Hepatocyte (in vitro differentiated cells): ENCODE data around the gene TRMT11.

ENCODE experiments used
- CTCF ChIP-seq: fragments of 200-600 bp; sonication (generic); IDR thresholded peaks from 2 replicates; pipeline ENCODE4 v1.5.1; 2016; ENCODE audit warnings: antibody characterized with exemption, mild to moderate bottlenecking; ENCODE audit not compliant: poor library complexity
- EZH2 ChIP-seq: fragments of 200-600 bp; sonication (generic); IDR thresholded peaks from 2 replicates; pipeline ENCODE4 v1.6.1; 2016; ENCODE audit warnings: antibody characterized with exemption, mild to moderate bottlenecking, borderline replicate concordance
- EZH2phosphoT487 ChIP-seq: fragments of 200-600 bp; sonication (generic); IDR thresholded peaks from one replicate; pipeline ENCODE4 v1.6.1; 2018; ENCODE audit warnings: antibody characterized with exemption, mild to moderate bottlenecking, low read depth, moderate library complexity; ENCODE audit not compliant: unreplicated experiment, severe bottlenecking

GRCh38 chr6:126040394-126040793 lies 54.1 kb downstream of the TRMT11 start:
- TF ChIP-seq CTCF (no peak), EZH2phosphoT487 (no peak), EZH2 (no peak)
